Activated CD8-positive, alpha-beta memory T cell treated with anti-CD3 and anti-CD28 coated beads for 1 hour (primary cell): ENCODE measurements around the gene DISP3.
"Not testable (repeated sequence)": the region's sequence is repeated elsewhere in the genome, so short reads cannot be mapped to it uniquely, and the experiment has no call there.

Source experiments
- DNase-seq, 2 donors: peaks; one replicate each; pipeline ENCODE4 v3.0.0-alpha.2; 2020; ENCODE audit warnings: low read depth in 1 of 2; ENCODE audit errors: extremely low read depth in 1 of 2

DISP3 gene

GRCh38 chr1:11571906-11572616 is 93.1 kb downstream of the DISP3 start:
- DNase-seq = no peak

DNA sequence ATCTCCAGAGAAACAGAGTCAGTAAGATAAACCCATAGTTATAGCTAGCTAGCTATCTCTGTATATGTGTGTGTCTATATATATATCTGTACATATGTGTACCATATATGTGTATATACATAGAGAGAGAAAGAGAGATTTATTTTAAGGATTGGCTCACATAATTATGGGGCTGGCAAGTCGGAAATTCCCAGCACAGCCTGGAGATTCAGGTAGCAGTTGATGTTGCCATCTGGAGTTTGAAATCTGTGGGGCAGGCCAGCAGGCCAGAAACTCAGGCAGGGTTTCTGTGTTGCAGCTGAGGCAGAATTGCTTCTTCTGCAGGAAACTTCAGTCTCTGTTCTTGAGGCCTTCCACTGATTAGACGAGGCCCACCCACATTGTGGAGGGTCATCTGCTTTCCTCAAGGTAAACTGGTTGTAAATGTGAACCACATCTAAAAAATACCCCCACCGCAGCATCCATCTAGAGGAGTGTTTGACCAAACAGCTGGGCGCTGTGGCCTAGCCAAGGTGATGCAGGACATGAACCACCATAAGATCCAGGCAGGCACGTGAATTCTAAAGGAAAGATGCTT is 94.2 kb downstream of the DISP3 start:
- DNase-seq = no peak

DNA sequence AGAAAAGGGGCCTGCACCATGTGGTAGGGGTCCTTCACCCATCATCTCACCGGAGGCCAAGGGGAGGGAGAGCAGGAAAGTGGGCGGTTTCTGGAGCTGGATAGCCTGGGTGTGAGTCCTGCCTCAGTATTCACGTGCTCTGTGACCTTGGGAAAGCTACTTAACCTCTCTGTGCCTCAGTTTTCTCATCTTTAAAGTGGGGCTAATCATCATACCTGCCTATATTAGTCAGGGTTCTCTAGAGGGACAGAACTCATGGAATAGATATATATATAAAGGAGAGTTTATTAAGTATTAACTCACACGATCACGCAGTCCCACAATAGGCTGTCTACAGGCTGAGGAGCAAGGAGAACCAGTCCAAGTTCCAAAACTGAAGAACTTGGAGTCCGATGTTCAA is 96.6 kb downstream of the DISP3 start:
- DNase-seq = no peak

GRCh38 chr1:11576109-11576875 is 97.3 kb downstream of the DISP3 start:
- DNase-seq = no peak

DNA sequence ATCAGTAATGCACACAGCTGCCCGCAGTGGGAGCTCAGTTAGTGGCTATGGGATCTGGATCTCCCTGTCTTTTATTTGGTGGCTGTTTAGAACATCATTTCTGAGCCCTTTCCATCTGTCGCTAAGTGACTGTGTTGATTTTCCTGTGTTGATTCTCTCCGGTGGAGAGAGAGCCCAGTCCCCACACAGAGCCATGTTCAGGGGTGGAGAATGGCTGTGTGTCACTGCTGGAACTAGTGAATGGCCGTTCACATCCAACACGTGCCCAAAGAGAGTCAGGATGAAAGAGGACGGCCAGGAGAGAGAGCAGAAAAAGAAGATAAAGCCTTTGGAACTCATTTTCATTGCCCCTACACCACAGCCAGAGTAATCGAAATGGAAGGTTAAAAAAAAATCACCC is 99.0 kb downstream of the DISP3 start:
- DNase-seq = no peak

- DNase-seq = no peak
These were observed 100.6 kb downstream of the DISP3 start for GRCh38 chr1:11579506-11579905.

- not testable (repeated sequence) for DNase-seq
These were observed 101.1 kb downstream of the DISP3 start for GRCh38 chr1:11580049-11580448.

DNA sequence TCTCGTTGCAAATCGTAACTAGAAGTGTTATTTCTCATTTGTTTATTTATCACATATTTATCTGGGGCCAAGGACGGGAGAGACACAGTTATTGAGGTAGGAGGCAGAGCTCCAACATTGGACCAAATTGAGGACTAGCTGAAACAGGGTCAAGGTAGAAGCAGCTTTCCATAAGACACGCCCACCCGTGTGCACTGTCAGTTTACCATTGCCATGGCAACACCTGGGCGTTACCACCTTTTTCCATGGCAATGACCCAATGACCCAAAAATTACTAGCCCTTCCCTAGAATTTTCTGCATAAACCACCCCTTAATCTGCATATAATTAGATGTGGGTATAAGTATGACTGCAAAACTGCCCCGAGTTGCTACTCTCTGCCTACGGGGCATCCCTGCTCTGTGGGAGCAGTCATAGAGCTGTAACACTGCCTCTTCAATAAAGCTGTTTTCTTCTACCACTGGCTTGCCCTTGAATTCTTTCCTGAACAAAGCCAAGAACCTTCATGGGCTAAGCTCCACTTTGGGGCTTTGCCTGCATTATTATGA is 102.6 kb downstream of the DISP3 start:
- DNase-seq = no peak

DNA sequence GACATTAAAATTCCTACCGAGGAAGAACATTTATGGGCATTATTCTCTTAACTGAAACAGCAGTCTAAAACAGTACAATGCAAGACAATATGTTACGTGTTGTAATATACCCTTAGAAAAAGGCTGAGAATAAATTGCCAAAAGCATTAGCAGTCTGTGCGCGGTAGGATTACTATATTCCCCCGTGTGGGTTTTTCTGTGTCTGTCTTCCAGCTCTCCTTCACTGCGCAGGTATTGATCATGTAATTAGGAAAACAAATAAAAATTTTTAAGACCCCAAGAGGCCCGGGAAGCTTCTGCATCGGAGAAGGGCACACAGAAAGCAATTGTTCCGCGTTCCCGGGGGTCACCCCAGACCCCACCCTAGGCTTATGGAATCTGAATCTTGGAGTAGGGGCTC is 106.4 kb downstream of the DISP3 start:
- DNase-seq = no peak
